Measurements from ENCODE around the gene LDLRAD2.

LDLRAD2 gene

GRCh38 chr1:21869620-21870121, 57.6 kb downstream of the LDLRAD2 start:
- Mint-ChIP-seq H3K27me3 (no peaks in the 10 kb centered on the region), H3K4me1 (peaks cover 10% of the 10 kb centered on the region), H3K9me3 (no peaks in the 10 kb centered on the region), H3K4me3 (no peak overlapping the region), H3K27ac (no peak overlapping the region)
- no peak for ATAC-seq
- DNase-seq: no peak

- DNase-seq (no peak), ATAC-seq (no peak)
- H3K4me1 Mint-ChIP-seq: peaks cover 10% of the 10 kb centered on the region
- no peaks in the 10 kb centered on the region for H3K27me3 Mint-ChIP-seq
- H3K27ac Mint-ChIP-seq: no peak overlapping the region
- H3K9me3 Mint-ChIP-seq: no peaks in the 10 kb centered on the region
- H3K4me3 Mint-ChIP-seq: no peak overlapping the region
Measured at GRCh38 chr1:21870611-21871010, 58.5 kb downstream of the LDLRAD2 start.

DNA sequence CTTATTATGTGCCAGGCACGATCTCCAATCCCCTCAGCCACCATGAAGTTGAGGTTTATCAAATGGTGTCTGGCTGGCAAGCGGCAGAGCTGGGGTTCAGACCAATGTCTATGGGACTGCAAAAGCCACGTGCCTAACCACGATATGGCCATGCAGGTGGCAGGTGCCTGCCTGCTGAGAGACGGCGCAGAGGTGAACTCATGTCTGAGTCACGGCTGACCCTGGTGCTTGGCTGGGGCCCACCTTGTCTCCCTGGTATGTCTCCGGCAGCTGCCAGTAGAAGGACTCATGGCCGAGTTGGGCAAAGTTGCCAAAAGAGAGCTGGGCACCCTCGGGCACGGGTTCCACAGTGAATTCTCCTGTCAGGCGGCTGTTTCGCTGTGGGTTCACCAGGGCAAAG, 59.9 kb downstream of the LDLRAD2 start:
- H3K27ac Mint-ChIP-seq: peak overlapping the region in 1 of 2 donors; percentile 86
- H3K27me3 Mint-ChIP-seq: no peaks in the 10 kb centered on the region
- ATAC-seq (no peak), DNase-seq (no peak)
- H3K4me3 Mint-ChIP-seq: no peak overlapping the region
- H3K9me3 Mint-ChIP-seq: no peaks in the 10 kb centered on the region
- H3K4me1 Mint-ChIP-seq: peaks cover 10% of the 10 kb centered on the region

GRCh38 chr1:21872445-21873079, 60.5 kb downstream of the LDLRAD2 start:
- no peak overlapping the region for H3K4me3 Mint-ChIP-seq
- H3K27ac Mint-ChIP-seq: no peak overlapping the region
- ATAC-seq (no peak), DNase-seq (no peak)
- peaks cover 10% of the 10 kb centered on the region for H3K4me1 Mint-ChIP-seq
- H3K27me3 Mint-ChIP-seq: no peaks in the 10 kb centered on the region
- H3K9me3 Mint-ChIP-seq: no peaks in the 10 kb centered on the region

- no peak for ATAC-seq
- H3K27ac Mint-ChIP-seq: no peak overlapping the region
- no peak overlapping the region for H3K4me3 Mint-ChIP-seq
- no peak for DNase-seq
- peaks cover 10% of the 10 kb centered on the region for H3K4me1 Mint-ChIP-seq
- H3K9me3 Mint-ChIP-seq: no peaks in the 10 kb centered on the region
- H3K27me3 Mint-ChIP-seq: no peaks in the 10 kb centered on the region
Measured at GRCh38 chr1:21873174-21873573, 61.1 kb downstream of the LDLRAD2 start.

- Mint-ChIP-seq H3K27ac (peak overlapping the region in 1 of 2 donors; percentile 54), H3K9me3 (no peaks in the 10 kb centered on the region)
- DNase-seq: no peak
Measured at GRCh38 chr1:21873761-21874160, 61.7 kb downstream of the LDLRAD2 start.

GRCh38 chr1:21874328-21874727, 62.3 kb downstream of the LDLRAD2 start:
- H3K27ac Mint-ChIP-seq: no peak overlapping the region
- peaks cover 10% of the 10 kb centered on the region for H3K4me1 Mint-ChIP-seq
- no peaks in the 10 kb centered on the region for H3K9me3 Mint-ChIP-seq
- no peak for DNase-seq
- H3K27me3 Mint-ChIP-seq: no peaks in the 10 kb centered on the region
- no peak overlapping the region for H3K4me3 Mint-ChIP-seq
- ATAC-seq: no peak

More at GRCh38 chr1:21873761-21874160, 61.7 kb downstream of the LDLRAD2 start:
- no peaks in the 10 kb centered on the region for H3K27me3 Mint-ChIP-seq
- peaks cover 10% of the 10 kb centered on the region for H3K4me1 Mint-ChIP-seq
- ATAC-seq: no peak
- no peak overlapping the region for H3K4me3 Mint-ChIP-seq
